ENCODE data around the gene TMEM30B.
"Not testable (repeated sequence)": the region's sequence is repeated elsewhere in the genome, so short reads cannot be mapped to it uniquely, and the experiment has no call there.

TMEM30B gene, protein sequence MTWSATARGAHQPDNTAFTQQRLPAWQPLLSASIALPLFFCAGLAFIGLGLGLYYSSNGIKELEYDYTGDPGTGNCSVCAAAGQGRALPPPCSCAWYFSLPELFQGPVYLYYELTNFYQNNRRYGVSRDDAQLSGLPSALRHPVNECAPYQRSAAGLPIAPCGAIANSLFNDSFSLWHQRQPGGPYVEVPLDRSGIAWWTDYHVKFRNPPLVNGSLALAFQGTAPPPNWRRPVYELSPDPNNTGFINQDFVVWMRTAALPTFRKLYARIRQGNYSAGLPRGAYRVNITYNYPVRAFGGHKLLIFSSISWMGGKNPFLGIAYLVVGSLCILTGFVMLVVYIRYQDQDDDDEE

DNA sequence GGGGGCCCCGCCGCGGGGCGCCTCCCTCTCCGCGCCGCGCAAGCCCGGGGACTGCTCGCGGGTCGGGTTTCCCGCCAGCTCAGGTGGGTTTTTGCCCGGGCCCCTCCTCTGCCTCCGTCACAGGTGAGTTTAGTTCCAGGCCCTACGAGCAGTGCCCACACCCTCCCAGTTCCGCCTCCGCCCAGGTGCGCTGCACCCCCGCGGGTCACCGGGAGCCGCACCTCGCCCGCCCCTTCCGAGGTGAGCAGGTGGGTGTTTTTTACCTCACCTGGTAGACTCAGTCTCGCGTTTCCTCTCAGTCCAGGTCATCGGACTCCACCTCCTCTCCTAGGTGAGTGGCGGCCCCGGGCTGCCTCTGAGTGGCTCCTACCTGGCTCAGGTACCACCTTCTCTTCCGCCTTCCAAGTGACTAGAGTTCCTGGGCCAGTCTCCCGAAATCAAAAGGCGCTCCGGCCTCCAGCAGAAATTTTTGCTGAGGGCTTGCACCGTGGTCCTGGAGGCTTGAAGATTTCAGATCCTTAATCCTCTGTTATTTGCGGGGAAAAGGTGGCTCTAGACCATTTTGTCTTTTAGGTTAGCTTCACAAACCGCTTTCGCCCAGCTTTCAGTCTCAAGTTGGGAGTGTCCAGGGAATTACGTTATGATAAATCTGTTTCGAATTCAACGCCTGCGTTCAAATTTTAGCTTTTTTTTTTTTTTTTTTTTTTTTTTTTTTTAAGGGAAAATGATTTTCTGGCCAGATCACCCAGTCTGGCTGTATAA, at the start of gene TMEM30B:
TMEM30B (minus strand) TSS at position 153 of the 762 bp plus-strand sequence. CDS start 191 bp downstream, outside the sequence.
- no peak for DNase-seq (ENCODE audit: low read depth in 3 of 3)

DNA sequence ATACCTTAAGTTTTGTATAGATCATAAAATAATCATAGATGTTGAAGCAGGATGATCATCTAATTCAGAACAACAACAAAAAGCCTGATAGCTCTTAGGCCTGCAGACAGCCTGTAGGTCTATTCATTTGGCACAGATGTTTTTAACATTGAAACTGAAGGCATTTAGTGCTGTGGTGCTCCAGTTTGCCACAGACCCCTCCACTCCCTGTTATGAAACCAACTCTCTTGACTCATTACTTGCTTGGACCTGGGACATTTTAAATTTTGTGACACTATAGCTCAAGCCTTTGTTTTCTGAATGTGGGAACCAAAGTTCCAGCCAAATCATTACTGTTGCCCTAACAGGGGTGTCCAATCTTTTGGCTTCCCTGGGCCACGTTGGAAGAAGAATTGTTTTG, 49.4 kb upstream of the TMEM30B start:
- no peak for DNase-seq (ENCODE audit: low read depth in 3 of 3)

DNA sequence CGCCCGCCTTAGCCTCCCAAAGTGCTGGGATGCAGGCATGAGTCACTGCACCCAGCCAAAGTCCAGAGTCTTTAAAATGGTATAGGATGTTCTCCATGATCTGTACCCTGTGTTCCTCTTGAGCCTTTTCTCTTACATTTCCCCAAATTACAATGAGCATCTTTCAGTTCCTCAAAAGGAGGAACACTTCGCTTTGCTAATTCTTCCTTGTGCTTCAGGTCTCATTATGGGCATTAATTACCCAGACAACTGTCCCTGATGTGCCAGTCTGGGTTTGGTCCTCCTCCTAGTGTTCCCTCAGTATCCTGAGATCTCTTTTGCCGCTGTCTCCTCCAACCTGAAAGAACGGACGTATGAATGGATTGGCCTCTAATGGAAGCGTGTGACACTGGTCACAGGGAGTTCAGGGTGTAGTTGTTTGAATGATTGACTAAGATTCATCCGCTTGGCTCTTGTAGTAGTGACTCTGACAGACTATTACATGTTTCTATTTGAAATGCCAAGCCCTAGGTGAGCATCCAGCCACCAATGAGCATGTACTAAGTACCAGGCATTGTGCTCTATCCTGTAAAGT, 48.4 kb upstream of the TMEM30B start:
- DNase-seq (ENCODE audit: low read depth in 3 of 3): no peak

DNA sequence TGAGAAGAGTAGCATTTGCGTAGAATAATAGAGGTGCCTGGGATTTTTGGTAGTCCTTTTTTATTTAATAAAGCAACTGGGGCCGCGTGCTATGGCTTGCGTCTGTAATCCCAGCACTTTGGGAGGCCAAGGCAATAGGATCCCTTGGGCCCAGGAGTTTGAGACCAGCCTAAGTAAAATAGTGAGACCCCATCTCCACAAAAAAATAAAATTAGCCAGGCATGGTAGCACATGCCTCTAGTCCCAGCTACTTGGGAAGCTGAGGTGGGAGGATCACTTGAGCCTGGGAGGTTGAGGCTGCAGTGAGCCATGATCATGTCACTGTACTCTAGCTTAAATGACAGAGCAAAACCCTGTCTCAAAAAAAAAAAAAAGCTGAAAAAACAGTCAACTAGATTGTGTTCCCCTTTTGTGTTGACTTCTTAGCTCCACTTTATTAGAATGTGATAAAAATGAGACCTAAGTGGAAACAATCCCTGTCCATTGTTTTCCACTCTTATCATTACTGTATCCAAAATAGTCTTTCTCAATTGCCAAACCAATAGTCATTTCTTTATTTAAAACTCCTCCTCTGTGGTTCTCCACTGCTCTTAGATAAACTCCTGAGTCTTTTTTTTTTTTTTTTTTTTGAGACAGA, 47.6 kb upstream of the TMEM30B start:
- no peak for DNase-seq (ENCODE audit: low read depth in 3 of 3)

DNA sequence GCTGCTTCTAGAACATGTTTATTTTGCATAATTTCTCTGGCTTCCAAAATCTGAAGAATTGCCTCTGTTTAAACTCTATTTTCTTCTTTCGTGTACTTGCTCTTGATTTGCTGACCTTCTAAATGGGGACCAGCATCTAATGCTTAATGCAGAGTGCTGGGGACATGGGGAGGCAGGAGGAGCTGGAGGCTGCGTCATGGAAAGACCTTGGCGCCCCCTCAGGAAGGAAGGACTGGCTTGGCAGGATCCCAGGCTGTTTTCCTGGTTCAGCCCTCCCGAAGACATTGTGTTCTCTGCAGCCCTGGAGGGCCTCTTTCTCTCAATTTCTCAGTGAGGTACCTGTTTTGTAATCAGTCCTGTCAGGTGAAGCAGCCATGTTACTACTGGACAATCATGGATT, 45.7 kb upstream of the TMEM30B start:
- DNase-seq (ENCODE audit: low read depth in 3 of 3): no peak

DNA sequence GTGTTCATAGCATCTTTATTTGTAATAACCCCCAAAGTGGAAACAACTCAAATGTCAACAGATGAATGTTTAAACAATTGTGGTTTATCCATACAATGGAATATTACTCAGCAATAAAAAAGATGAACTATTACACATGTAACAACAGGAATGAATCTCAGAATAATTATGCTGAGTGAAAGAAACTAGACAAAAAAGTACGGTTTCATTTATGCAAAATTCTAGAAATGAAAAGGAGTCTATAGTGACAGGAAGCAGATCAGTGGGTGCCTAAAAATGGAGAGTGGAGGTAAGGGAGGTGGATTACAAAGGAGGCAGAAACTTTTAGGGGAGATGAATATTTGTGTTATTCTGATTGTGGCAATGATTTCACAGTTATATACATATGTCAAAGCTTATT, 45.0 kb upstream of the TMEM30B start:
- DNase-seq (ENCODE audit: low read depth in 3 of 3): no peak

DNA sequence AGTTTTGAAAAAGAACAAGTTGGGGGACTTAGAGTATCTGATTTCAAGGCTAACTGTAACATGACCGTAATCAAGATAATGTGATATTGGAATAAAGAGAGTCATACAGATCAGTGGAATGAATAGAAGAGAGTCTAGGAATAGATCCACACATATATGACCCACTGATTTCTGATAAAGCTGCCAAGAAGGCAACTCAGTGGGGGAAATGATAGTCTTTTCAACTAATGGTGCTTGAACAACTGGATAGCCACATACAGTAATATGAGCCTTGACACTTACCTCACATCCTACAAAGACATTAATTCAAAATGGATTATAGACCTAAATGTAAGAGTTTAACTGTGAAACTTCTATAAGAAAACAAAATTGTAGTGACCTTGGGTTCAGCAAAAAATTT, 44.0 kb upstream of the TMEM30B start:
- DNase-seq (ENCODE audit: low read depth in 3 of 3): no peak

DNA sequence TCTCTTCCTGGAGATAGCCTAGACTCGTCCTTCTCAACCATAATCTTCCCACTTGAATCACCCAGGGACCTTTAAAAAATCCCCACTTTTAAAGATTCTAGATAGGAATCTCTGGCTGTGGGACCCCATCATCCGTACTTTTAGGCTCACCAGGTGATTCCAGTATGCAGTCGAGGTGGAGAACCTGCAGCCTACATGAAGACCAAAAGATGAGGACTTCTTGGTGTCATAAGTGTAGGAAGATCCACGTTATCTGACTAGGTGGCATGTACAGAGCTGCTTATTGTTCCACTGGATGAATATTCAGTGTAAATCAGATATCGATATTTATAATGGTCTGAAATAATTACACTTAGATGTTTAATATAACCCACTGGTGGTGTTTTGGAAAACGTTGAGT, 42.8 kb upstream of the TMEM30B start:
- no peak for DNase-seq (ENCODE audit: low read depth in 3 of 3)

DNA sequence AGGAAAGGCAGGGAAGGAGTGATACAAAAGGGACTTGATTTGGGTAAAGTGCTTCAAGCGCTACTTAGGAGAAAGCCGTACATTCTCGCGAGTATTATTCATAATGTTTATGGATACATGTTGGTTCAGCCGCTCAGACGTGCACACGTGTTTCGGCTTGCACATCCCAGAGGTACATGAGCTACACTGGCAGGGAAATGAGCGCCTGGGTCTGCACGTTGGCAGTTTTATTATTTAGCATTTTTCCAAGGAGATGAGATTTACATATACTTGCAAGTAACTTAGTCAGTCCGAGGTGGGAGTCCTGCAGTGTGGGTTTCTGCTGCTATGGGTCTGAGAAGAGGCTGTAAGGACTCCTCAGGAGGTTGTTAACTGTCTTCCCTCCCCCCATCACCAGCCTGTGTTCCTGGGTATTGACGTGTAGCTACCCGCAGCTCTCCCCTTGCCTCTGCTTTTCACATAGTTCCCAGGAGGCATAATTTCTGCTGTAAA, 41.7 kb upstream of the TMEM30B start:
- no peak for DNase-seq (ENCODE audit: low read depth in 3 of 3)

DNA sequence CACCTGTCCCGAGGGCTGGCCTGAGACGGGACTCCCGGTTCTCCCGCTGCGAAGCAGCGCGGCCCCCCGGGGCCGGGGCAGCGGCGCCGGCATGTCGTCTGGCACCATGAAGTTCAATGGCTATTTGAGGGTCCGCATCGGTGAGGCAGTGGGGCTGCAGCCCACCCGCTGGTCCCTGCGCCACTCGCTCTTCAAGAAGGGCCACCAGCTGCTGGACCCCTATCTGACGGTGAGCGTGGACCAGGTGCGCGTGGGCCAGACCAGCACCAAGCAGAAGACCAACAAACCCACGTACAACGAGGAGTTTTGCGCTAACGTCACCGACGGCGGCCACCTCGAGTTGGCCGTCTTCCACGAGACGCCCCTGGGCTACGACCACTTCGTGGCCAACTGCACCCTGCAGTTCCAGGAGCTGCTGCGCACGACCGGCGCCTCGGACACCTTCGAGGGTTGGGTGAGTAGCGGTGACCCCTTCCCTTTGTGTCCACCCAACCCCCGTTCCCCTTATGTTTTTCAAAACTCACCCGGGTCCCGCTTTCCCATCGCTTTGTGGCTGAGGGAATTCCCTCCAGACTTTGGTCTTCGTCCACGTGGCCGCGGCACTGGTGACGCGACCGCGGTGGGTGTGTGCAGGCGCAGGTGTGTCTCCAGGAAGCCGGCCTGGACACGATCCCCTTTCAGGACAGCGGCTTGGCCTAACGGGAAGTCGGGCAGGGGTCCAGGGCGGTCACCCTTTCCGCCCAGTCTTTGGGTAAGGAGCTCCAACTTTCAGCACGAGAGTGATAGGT, 41.1 kb upstream of the TMEM30B start:
- no peak for DNase-seq (ENCODE audit: low read depth in 3 of 3)

DNA sequence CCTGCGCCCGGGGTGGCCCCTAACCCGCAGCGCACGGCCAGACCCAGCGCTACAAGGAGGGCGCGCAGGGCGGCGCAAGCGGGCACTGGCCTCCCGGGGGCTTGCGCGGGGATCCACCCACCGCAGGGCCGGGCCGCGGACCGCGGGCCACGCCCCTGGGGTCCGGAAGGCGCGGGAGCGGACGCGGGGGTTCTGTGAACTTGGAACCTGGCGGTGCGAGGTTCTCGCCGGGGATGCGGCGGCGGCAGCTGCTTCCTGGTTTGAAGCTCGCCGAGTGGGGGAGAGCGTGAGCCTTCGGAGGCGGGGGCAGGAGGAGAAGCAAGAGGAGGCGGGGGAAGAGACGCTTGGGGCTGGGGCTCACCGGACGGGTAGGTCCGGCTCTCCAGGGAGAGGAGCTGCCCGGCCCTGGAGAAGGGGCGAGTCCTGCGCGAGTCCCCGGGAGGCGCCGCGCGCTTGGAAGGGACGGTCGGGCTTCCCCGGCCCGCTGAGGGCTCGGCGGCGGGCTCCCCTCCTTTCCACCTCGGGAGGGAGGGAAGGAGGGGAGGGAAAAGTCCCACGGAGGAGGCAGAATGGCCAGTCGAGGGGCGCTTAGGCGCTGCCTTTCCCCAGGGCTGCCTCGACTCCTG, 40.4 kb upstream of the TMEM30B start, which contains the start of gene PRKCH:
PRKCH (plus strand) TSS at position 195 of the 626 bp plus-strand sequence. CDS start 523 bp downstream, outside the sequence.
- DNase-seq (ENCODE audit: low read depth in 3 of 3): peak; percentile 52 to 71 (median 67)

DNA sequence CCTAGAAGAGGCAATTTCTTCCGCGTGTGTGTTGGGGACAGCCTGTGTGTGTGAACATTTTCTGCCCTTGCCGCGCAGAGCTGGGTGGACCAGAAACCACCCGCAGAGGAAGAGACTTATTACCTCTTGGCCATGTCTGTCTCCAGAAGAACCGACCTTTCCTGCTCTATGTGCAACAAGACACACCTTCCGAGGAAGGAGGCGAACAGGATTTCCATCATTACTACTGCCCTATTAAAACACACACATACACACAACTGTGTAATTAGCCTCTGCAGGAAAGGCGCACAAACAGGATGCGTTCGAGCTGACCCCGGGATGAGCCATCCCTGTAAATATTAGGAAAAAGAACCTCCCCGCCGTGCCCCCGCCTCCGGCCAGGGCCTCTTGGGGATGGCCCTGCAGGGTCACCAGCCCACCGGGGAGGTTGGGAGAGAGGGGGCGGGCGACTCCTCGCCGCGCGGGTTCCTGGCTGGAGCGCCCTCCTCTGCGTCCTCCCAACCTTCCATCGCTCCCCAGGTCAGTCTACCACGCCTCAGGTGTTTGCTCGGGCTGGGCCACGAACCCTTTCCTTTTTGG, 39.8 kb upstream of the TMEM30B start:
- no peak for DNase-seq (ENCODE audit: low read depth in 3 of 3)

DNA sequence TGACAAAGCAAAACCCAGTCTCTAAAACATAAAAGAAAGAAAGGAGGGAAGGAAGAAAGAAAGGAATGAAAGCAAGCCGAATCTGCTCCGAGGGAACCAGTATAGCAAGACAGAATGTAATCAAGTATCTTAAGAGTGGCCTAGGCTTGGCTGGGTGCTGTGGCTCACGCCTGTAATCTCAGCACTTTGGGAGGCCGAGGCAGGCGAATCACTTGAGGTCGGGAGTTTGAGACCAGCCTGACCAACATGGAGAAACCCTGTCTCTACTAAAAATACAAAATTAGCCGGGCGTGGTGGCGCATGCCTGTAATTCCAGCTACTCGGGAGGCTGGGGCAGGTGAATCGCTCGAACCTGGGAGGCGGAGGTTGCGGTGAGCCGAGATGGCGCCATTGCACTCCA, 39.0 kb upstream of the TMEM30B start:
- DNase-seq (ENCODE audit: low read depth in 3 of 3): not testable (repeated sequence)

DNA sequence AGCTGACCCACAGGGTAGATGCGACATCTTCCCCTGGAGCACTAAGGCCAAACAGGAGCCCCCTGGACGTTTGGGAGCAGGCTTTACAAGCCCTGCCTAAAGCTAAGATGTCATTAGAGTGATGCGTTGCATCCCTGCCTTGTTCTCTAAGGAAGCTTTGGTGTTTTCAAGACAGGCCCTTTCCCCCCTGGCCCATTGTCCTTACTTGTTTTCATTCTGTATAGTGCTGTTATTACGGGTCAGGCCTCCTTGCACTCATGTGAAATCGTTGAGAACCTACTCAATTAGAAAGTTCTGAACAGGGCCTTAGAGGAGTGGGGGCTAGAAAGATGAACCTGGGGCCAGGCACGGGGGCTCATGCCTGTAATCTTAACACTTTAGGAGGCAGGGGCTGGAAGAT, 38.6 kb upstream of the TMEM30B start:
- no peak for DNase-seq (ENCODE audit: low read depth in 3 of 3)

DNA sequence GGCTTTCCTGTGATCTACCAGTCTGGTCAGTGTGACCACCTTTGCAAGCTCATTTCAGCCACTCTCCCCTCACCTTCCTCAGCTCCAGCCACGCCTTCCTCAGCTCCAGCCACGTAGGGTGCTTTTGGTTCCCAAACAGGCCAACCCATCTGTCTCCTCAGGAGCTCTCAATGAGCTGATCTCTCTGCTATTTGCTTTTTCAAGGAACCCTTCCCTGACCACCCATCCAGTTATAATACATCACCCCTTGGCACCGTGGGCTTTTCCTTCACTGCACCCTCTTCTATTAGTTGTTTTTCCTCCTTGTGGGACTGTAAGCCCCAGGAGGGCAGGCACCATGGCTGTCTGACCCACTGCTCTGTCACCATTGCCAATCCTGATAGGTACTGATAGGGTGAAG, 37.9 kb upstream of the TMEM30B start:
- DNase-seq (ENCODE audit: low read depth in 3 of 3): no peak

DNA sequence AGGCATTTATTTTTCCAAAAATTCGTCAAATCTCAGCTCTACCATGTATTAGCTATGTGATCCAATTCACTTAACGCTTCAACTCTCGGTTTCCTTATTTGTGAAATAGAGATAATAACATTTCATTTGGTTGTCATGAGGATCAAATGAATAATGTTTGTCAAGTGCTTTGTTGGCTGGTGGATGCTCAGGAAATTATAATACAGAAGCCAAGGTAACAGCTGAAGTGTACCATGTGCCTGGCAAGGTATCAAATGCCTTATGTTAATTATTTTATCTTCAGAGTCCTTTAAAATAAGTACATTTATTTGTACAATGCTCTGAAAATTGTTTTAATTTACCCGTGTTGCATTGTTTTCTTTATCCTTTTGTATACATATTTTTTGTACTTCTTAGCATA, 34.2 kb upstream of the TMEM30B start:
- no peak for DNase-seq (ENCODE audit: low read depth in 3 of 3)

DNA sequence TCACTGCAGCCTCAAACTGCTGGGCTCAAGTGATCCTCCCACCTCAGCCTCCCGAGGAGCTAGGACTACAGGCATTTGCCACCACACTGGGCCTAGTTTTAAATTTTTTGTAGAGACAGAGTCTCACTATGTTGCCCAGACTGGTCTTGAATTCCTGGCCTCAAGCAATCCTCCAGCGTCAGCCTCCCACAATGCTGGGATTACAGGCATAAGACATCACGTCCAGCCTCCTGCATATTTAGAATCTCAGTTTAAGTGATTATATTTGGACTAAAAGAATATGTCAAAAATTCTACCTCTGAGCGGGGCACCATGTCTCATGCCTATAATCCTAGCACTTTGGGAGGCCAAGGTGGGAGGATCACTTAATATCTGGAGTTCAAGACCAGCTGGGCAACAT, 27.6 kb upstream of the TMEM30B start:
- not testable (repeated sequence) for DNase-seq (ENCODE audit: low read depth in 3 of 3)

DNA sequence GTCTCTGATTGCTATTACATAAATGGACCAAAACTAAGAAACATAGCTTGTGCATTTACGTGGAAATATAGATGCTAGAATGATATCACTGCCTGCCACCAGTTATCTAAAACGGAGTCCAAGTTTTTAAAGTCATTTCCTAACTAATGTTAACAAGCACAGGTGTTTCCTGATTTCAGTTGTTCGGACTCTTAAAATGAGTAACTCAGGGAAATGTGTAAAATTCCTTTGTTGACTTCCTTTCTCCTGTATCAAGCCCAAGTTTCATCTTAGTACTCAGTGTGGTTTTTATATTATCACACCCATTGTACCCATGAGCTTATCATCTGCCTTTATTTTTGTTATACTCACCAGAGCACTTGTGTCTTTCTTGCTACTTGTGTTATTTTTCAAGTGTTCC, 27.1 kb upstream of the TMEM30B start:
- DNase-seq (ENCODE audit: low read depth in 3 of 3): no peak

DNA sequence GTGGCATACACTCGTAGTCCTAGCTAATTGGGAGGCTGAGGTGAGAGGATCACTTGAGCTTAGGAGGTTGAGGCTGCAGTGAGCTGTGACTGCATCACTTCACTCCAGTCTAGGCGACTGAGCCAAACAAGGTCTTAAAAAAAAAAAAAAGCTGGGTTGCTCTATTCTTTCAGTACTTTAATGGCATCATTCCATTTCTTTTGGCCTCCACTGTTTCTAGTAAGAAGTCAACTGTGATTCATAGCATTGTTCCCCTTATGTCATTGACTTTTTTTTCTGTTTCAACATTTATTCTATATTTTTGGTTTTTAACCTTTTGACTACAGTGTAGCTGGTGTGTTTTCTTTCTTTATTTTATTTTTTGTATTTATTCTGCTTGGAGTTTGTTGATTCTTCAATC, 23.6 kb upstream of the TMEM30B start:
- DNase-seq (ENCODE audit: low read depth in 3 of 3): no peak

DNA sequence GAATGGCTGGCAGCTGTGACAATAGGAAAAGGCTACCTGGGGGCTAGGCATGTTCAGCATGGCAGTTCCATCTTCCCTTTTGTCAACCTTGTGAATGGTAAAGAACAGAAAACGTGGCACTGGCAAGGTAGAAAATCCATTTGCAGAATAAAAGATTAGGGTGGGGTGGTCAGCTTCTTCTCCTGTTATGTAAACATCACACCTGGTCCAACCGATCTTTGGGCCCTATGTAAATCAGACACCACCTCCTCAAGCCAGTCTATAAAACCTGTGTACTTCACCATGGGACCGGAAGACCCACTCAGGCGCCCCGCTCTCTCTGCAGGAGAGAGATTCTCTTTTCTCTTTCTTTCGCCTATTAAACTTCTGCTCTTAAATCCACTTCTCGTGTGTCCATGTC, 19.6 kb upstream of the TMEM30B start:
- DNase-seq (ENCODE audit: low read depth in 3 of 3): no peak

Data from stimulated activated CD4-positive, alpha-beta T cell treated with anti-CD3 and anti-CD28 coated beads, TNF-alpha, amount 100 ng/mL, for 48 hours (primary cell).